ENCODE data around the gene PLXND1.

DNA sequence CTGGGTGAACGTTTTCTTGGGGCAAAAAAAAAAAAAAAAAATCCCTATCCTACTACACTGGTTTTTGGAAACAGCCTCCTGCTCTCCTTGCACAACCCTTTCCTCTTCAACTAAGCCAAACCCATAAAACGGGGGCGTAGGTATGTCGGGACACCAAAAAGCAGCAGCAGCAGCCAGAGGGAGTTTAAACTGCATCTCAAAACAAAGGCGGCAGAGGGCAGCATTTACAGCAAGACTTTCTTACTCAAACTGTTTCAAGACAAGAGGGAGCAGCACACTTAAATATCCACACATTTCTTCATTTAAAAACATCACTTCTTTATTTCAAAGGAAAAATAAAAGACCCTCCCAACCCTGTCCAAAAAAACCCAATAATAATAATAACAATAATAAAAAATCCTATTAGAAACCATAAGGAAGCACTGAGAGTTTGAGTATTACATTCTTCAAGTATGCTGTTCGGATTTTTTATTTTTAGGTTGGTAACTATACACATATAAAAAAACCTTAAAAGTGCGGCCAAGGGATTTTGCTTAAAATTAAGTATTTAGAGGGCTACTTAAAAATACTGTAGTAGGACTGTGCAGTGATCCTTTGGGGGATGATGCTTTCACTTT lies 43.9 kb upstream of the PLXND1 start:
- TF ChIP-seq, protein P1, sequence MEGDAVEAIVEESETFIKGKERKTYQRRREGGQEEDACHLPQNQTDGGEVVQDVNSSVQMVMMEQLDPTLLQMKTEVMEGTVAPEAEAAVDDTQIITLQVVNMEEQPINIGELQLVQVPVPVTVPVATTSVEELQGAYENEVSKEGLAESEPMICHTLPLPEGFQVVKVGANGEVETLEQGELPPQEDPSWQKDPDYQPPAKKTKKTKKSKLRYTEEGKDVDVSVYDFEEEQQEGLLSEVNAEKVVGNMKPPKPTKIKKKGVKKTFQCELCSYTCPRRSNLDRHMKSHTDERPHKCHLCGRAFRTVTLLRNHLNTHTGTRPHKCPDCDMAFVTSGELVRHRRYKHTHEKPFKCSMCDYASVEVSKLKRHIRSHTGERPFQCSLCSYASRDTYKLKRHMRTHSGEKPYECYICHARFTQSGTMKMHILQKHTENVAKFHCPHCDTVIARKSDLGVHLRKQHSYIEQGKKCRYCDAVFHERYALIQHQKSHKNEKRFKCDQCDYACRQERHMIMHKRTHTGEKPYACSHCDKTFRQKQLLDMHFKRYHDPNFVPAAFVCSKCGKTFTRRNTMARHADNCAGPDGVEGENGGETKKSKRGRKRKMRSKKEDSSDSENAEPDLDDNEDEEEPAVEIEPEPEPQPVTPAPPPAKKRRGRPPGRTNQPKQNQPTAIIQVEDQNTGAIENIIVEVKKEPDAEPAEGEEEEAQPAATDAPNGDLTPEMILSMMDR (conservative IDR thresholded peaks at IDR 0.05 in 1 of 2, IDR thresholded peaks at IDR 0.05 in 1 of 2; ENCODE audit: low read depth in 1 of 2, low read length in 2 of 2): peak; percentile 71 to 72
- TF ChIP-seq EZH2 (IDR thresholded peaks at IDR 0.05; ENCODE audit: low read length, missing control alignments): no peak

All from fibroblast of lung (primary cell).